Measurements from ENCODE around the gene FBXL4. TPM values are rescaled to one million over a fixed set of nuclear protein-coding genes. Genes with fewer than 3 reads are reported as not detected.

FBXL4 gene
- polyA plus RNA-seq, 1 donor (not counting 4 experiments of a cell fraction or from before 2014, with no cell fraction given), result 19.9 TPM

DNA sequence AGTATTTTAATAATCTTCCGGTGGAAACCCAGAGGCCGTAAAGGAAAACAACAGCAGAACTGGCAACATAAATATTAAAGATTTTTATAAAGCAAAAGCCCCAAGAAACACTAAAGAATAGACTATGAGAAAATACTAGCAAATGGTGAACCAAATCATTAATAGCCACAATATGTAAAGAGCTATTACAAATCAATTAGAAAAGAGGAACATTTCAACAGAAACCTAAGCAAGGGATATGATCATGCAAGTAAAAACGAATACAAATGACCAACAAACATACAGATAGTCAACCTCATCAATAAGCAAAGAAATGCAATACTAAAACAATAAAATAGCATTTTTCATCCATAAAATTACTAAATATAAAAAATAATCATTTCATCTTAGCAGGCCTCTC is 3.6 kb downstream of the FBXL4 start:
- H3K79me2 ChIP-seq (ENCODE audit: control insufficient read depth, insufficient read depth, low read length), result peaks cover 41% of the 10 kb centered on the region
- no peaks in the 10 kb centered on the region for H3K9me1 ChIP-seq (ENCODE audit: control insufficient read depth, extremely low read depth, insufficient read depth, low read length)
- H3K36me3 ChIP-seq (ENCODE audit: control insufficient read depth in 2 of 2, extremely low read depth in 1 of 2, insufficient read depth in 2 of 2, low read length in 2 of 2), result no peaks in the 10 kb centered on the region
- no peak for TF ChIP-seq EZH2 (IDR thresholded peaks at IDR 0.05; ENCODE audit: low read length)
- TF ChIP-seq, protein P1, sequence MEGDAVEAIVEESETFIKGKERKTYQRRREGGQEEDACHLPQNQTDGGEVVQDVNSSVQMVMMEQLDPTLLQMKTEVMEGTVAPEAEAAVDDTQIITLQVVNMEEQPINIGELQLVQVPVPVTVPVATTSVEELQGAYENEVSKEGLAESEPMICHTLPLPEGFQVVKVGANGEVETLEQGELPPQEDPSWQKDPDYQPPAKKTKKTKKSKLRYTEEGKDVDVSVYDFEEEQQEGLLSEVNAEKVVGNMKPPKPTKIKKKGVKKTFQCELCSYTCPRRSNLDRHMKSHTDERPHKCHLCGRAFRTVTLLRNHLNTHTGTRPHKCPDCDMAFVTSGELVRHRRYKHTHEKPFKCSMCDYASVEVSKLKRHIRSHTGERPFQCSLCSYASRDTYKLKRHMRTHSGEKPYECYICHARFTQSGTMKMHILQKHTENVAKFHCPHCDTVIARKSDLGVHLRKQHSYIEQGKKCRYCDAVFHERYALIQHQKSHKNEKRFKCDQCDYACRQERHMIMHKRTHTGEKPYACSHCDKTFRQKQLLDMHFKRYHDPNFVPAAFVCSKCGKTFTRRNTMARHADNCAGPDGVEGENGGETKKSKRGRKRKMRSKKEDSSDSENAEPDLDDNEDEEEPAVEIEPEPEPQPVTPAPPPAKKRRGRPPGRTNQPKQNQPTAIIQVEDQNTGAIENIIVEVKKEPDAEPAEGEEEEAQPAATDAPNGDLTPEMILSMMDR (optimal IDR thresholded peaks at IDR 0.05 in 1 of 3, IDR thresholded peaks at IDR 0.05 in 1 of 3, conservative IDR thresholded peaks at IDR 0.05 in 1 of 3; ENCODE audit: extremely low read depth in 1 of 3, insufficient read depth in 2 of 3, low read length in 3 of 3), result no peak
- H3K9ac ChIP-seq (ENCODE audit: control insufficient read depth, extremely low read depth, insufficient read depth, low read length), result no peak overlapping the region
- DNase-seq (ENCODE audit: low read depth, low spot score) (no peak), FAIRE-seq (no peak)
- H3K4me3 ChIP-seq (ENCODE audit: control insufficient read depth in 2 of 3, extremely low read depth in 1 of 3, insufficient read depth in 2 of 3, low read depth in 1 of 3, low read length in 3 of 3), result no peak overlapping the region
- H3K9me3 ChIP-seq (ENCODE audit: control insufficient read depth, low read depth, low read length), result no peaks in the 10 kb centered on the region
- no peak overlapping the region for H2AFZ ChIP-seq (ENCODE audit: control insufficient read depth, low read length)
- no peaks in the 10 kb centered on the region for H4K20me1 ChIP-seq (ENCODE audit: control insufficient read depth, extremely low read depth, insufficient read depth, low read length)
- no peak overlapping the region for H3K4me2 ChIP-seq (ENCODE audit: control insufficient read depth, extremely low read depth, insufficient read depth, low read depth, low read length)
- no peaks in the 10 kb centered on the region for H3K4me1 ChIP-seq (ENCODE audit: control insufficient read depth, extremely low read depth, insufficient read depth, low read length)
- H3K27ac ChIP-seq (ENCODE audit: control insufficient read depth, insufficient read depth, low read length), result no peak overlapping the region
- H3K27me3 ChIP-seq (ENCODE audit: control insufficient read depth, extremely low read depth, insufficient read depth, low read length), result no peaks in the 10 kb centered on the region
- dilution Hi-C loops (cut with MboI; ENCODE audit: extremely low pct_ligation_motif_present, low sequenced_read_pairs), result no loop called here

DNA sequence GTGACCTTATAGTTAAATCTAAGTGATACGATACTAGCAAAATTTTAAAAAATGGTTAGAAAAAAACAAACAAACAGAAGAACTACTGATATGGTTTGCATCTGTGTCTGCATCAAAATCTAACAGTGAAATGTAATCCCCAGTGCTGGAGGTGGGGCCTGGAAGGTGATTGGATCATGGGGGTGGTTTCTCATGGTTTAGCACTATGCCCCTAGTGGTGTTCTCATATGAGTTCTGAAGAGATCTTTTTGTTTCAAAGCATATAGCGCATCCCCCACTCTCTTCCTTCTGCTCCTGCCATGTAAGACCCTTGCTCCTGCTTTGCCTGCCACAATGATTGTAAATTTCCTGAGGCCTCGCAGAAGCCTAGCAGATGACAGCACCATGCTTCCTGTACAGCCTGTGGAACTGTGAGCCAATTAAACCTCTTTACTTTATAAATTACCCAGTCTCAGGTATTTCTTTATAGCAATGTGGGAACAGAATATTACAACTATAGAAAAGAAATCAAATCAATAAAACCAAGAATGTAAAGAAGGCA is 5.4 kb downstream of the FBXL4 start:
- no peak overlapping the region for H3K4me3 ChIP-seq (ENCODE audit: control insufficient read depth in 2 of 3, extremely low read depth in 1 of 3, insufficient read depth in 2 of 3, low read depth in 1 of 3, low read length in 3 of 3)
- H3K9me3 ChIP-seq (ENCODE audit: control insufficient read depth, low read depth, low read length), result no peaks in the 10 kb centered on the region
- DNase-seq (ENCODE audit: low read depth, low spot score), result no peak
- no peaks in the 10 kb centered on the region for H3K9me1 ChIP-seq (ENCODE audit: control insufficient read depth, extremely low read depth, insufficient read depth, low read length)
- no peak overlapping the region for H2AFZ ChIP-seq (ENCODE audit: control insufficient read depth, low read length)
- peaks cover 42% of the 10 kb centered on the region for H3K79me2 ChIP-seq (ENCODE audit: control insufficient read depth, insufficient read depth, low read length)
- H4K20me1 ChIP-seq (ENCODE audit: control insufficient read depth, extremely low read depth, insufficient read depth, low read length), result no peaks in the 10 kb centered on the region
- no peak overlapping the region for H3K4me2 ChIP-seq (ENCODE audit: control insufficient read depth, extremely low read depth, insufficient read depth, low read depth, low read length)
- H3K36me3 ChIP-seq (ENCODE audit: control insufficient read depth in 2 of 2, extremely low read depth in 1 of 2, insufficient read depth in 2 of 2, low read length in 2 of 2), result no peaks in the 10 kb centered on the region
- H3K27ac ChIP-seq (ENCODE audit: control insufficient read depth, insufficient read depth, low read length), result no peak overlapping the region
- no peaks in the 10 kb centered on the region for H3K27me3 ChIP-seq (ENCODE audit: control insufficient read depth, extremely low read depth, insufficient read depth, low read length)
- H3K9ac ChIP-seq (ENCODE audit: control insufficient read depth, extremely low read depth, insufficient read depth, low read length), result no peak overlapping the region
- H3K4me1 ChIP-seq (ENCODE audit: control insufficient read depth, extremely low read depth, insufficient read depth, low read length), result no peaks in the 10 kb centered on the region
- dilution Hi-C loops (cut with MboI; ENCODE audit: extremely low pct_ligation_motif_present, low sequenced_read_pairs), result no loop called here
- FAIRE-seq, result no peak
- TF ChIP-seq EZH2 (IDR thresholded peaks at IDR 0.05; ENCODE audit: low read length), result no peak
- TF ChIP-seq, protein P1 (optimal IDR thresholded peaks at IDR 0.05 in 1 of 3, IDR thresholded peaks at IDR 0.05 in 1 of 3, conservative IDR thresholded peaks at IDR 0.05 in 1 of 3; ENCODE audit: extremely low read depth in 1 of 3, insufficient read depth in 2 of 3, low read length in 3 of 3), result no peak
